Tibial nerve (tissue), 4 donors: ENCODE data around the gene TBC1D1. TPM values are rescaled to one million over a fixed set of nuclear protein-coding genes. Genes with fewer than 3 reads are reported as not detected.

Experiments
- DNase-seq, 2 donors: peaks; one replicate each; pipeline ENCODE4 v3.0.0-alpha.2; 2019; ENCODE audit warnings: low spot score in 2 of 2
- H3K27ac ChIP-seq, 4 donors: fragments of 200-600 bp; sonication (generic) in 3 of 4; one replicate each; pipeline ENCODE4 v1.5.1; 2017 to 2019; ENCODE audit warnings: mild to moderate bottlenecking in 1 of 4
- H3K27me3 ChIP-seq, 2 donors: fragments of 200-600 bp; sonication (generic) in 1 of 2; one replicate each; pipeline versions ENCODE4 v1.5.1 to v1.6.0; 2017 to 2019
- H3K36me3 ChIP-seq, 3 donors: fragments of 200-600 bp; sonication (generic); one replicate each; pipeline ENCODE4 v1.5.1; 2018 to 2019
- H3K4me1 ChIP-seq, 4 donors: fragments of 200-600 bp; sonication (generic) in 3 of 4; one replicate each; pipeline ENCODE4 v1.5.1; 2017 to 2019
- H3K4me3 ChIP-seq, 4 donors: fragments of 200-600 bp; sonication (generic) in 3 of 4; one replicate each; pipeline ENCODE4 v1.5.1; 2017 to 2019; ENCODE audit warnings: mild to moderate bottlenecking in 1 of 4, moderate library complexity in 1 of 4
- H3K9me3 ChIP-seq, 4 donors: fragments of 200-600 bp; sonication (generic) in 3 of 4; one replicate each; pipeline ENCODE4 v1.5.1; 2017 to 2019
- EP300 ChIP-seq, 2 donors: sonication (generic); formaldehyde crosslinking; IDR thresholded peaks; one replicate each; pipeline ENCODE4 v1.6.1; 2017; ENCODE audit warnings: antibody characterized with exemption in 2 of 2, mild to moderate bottlenecking in 1 of 2
- POLR2A ChIP-seq, 2 donors: fragments of 450-650 bp; IDR thresholded peaks; one replicate each; pipeline ENCODE4 v1.6.1; 2017; ENCODE audit warnings: antibody characterized with exemption in 2 of 2, mild to moderate bottlenecking in 2 of 2, moderate library complexity in 2 of 2
- WGBS, 2 donors: methylation state at CpG; one replicate each; pipeline ENCODE4 v1.1.5; 2018; 5-methylcytosine and 5-hydroxymethylcytosine counted together
- total RNA-seq, 4 donors: library from RNA; depleted of rRNA; stranded (reverse); fragments of >200 nt; gene quantifications; one replicate each; pipeline ENCODE4 v1.1.0, GENCODE V29; 2016
- TF ChIP-seq, protein P1 (sequence below), 5 experiments: fragments of 200-600 bp in 3 of 5; fragments of 450-650 bp in 2 of 5; sonication (generic) in 3 of 5; IDR thresholded peaks; one replicate each; pipeline ENCODE4 v1.5.1; 2016 to 2019; ENCODE audit warnings: antibody characterized with exemption in 5 of 5, mild to moderate bottlenecking in 3 of 5, moderate library complexity in 2 of 5

TBC1D1 gene
- total RNA-seq, 4 donors from 2014 or later = 41.6 to 97.8 (median 62.5) TPM

DNA sequence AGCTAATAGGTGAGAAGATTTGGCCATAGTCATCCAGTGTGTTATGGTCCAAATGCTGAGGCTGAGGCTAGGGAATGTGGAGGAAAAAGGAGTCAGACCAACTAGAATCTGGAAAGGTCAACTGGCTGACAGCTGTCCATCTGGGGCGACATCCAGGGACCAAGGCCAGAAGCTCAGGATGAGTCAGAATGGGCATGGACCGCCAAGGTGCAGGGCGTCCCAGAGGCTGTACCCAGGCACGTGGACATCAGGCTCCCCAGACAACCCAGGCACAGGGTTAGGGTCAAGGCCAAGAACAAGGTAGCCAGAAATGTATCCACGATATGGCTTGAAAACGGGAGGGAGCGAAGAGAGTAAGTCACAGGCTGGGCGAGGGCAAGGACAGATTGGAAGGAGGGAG is 43.2 kb downstream of the TBC1D1 start:
- DNase-seq = no peak
- Histone ChIP-seq H3K4me3 (no peak overlapping the region), H3K9me3 (no peaks in the 10 kb centered on the region), H3K4me1 (peaks cover 0 to 18% (median 0%) of the 10 kb centered on the region in 4 donors), H3K27ac (no peak overlapping the region), H3K36me3 (no peaks in the 10 kb centered on the region), H3K27me3 (no peaks in the 10 kb centered on the region)
- WGBS, 2 donors = 94 to 95% methylated on average over 8 of the region's 8 CpGs
- TF ChIP-seq POLR2A (IDR thresholded peaks at IDR 0.05) (no peak), EP300 (IDR thresholded peaks at IDR 0.05) (no peak)
- TF ChIP-seq, protein P1, sequence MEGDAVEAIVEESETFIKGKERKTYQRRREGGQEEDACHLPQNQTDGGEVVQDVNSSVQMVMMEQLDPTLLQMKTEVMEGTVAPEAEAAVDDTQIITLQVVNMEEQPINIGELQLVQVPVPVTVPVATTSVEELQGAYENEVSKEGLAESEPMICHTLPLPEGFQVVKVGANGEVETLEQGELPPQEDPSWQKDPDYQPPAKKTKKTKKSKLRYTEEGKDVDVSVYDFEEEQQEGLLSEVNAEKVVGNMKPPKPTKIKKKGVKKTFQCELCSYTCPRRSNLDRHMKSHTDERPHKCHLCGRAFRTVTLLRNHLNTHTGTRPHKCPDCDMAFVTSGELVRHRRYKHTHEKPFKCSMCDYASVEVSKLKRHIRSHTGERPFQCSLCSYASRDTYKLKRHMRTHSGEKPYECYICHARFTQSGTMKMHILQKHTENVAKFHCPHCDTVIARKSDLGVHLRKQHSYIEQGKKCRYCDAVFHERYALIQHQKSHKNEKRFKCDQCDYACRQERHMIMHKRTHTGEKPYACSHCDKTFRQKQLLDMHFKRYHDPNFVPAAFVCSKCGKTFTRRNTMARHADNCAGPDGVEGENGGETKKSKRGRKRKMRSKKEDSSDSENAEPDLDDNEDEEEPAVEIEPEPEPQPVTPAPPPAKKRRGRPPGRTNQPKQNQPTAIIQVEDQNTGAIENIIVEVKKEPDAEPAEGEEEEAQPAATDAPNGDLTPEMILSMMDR (IDR thresholded peaks at IDR 0.05) = no peak

DNA sequence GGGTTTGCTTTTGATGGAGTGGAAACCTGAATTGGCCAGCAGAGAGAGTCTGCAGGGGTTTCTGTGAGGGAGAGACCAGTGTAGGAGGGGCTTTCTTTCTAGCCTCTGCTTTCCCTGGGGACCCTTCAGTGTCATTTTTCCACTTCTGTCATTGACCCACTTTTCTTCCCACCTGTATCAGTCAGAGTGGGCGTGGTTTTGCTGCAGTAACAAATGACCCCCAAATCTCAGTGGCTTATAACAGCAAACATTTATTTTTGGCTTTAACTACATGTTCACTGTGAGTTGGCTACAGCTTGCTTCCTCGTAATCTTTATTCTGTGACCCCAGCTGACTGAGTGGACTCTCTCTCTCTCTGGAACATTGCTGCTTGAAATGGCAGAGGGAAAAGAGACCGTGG is 43.7 kb downstream of the TBC1D1 start:
- no peak overlapping the region for H3K4me3 ChIP-seq
- DNase-seq = no peak
- peaks cover 0 to 15% (median 0%) of the 10 kb centered on the region in 4 donors for H3K4me1 ChIP-seq
- H3K9me3 ChIP-seq = no peaks in the 10 kb centered on the region
- no peak overlapping the region for H3K27ac ChIP-seq
- no peaks in the 10 kb centered on the region for H3K27me3 ChIP-seq
- 82 to 91% methylated on average over 3 of the region's 3 CpGs for WGBS, 2 donors
- no peaks in the 10 kb centered on the region for H3K36me3 ChIP-seq
- TF ChIP-seq EP300 (IDR thresholded peaks at IDR 0.05) = no peak
- TF ChIP-seq, protein P1 (IDR thresholded peaks at IDR 0.05) = no peak
- TF ChIP-seq POLR2A (IDR thresholded peaks at IDR 0.05) = no peak

DNA sequence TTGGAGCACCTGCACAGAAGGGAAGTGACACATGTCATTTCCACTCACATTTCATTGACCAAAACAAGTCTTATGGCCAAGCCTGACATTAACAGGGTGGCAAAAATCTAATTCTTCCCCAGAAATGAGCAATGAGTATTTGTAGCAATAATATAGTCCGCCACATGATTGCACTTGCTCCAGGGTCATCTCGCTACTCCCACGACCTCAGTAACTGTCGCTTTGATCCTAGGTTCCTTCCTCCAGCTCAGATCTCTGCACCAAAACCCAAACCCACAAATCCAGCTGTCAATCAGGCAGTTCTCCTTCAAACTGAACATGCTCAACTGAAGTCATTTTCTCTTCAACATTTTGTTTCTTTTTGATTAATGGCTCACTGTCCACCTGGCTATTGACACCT is 44.1 kb downstream of the TBC1D1 start:
- WGBS, 2 donors = 73 to 92% methylated on average over 4 of the region's 4 CpGs
- no peak overlapping the region for H3K27ac ChIP-seq
- H3K36me3 ChIP-seq = no peaks in the 10 kb centered on the region
- no peak for DNase-seq
- peaks cover 0 to 15% (median 0%) of the 10 kb centered on the region in 4 donors for H3K4me1 ChIP-seq
- H3K27me3 ChIP-seq = no peaks in the 10 kb centered on the region
- TF ChIP-seq EP300 (IDR thresholded peaks at IDR 0.05) = no peak
- no peak for TF ChIP-seq POLR2A (IDR thresholded peaks at IDR 0.05)
- TF ChIP-seq, protein P1 (IDR thresholded peaks at IDR 0.05) = no peak
- H3K4me3 ChIP-seq = no peak overlapping the region
- no peaks in the 10 kb centered on the region for H3K9me3 ChIP-seq

DNA sequence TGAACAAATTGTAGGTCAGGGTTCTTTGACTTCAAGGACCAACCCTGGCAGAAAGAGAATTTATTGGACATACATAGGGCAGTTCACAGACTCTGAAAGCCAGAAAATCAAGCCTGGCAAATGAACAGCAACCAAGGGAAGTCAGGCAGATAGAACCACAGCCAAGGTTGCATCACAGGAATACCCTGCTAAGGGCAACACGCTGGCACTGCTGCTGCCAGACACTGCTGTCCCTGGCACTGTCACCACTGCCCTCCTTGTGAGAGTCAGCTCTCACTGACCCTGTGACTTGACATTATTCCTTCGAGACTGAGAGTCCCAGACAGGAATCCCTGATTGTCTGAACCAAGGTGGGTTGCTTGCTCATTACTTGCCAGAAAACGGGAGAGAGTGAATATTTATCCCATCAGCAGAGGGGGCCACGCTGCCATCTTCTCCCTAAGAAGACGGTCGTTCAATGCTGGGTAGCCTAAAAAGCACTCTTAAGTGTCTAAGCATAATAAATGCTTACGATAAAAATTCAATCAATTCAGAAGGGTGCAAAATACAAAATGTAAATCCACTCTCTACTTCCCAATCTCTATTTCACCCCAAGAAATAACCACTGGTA is 46.1 kb downstream of the TBC1D1 start:
- H3K27me3 ChIP-seq = no peaks in the 10 kb centered on the region
- H3K9me3 ChIP-seq = no peaks in the 10 kb centered on the region
- H3K4me1 ChIP-seq = peaks cover 0 to 6% (median 0%) of the 10 kb centered on the region in 4 donors
- TF ChIP-seq POLR2A (IDR thresholded peaks at IDR 0.05) (no peak), EP300 (IDR thresholded peaks at IDR 0.05) (no peak)
- TF ChIP-seq, protein P1 (IDR thresholded peaks at IDR 0.05) = no peak
- DNase-seq = no peak
- no peak overlapping the region for H3K4me3 ChIP-seq
- H3K27ac ChIP-seq = no peak overlapping the region
- H3K36me3 ChIP-seq = no peaks in the 10 kb centered on the region
- WGBS, 2 donors = 54 to 64% methylated on average over 7 of the region's 7 CpGs

DNA sequence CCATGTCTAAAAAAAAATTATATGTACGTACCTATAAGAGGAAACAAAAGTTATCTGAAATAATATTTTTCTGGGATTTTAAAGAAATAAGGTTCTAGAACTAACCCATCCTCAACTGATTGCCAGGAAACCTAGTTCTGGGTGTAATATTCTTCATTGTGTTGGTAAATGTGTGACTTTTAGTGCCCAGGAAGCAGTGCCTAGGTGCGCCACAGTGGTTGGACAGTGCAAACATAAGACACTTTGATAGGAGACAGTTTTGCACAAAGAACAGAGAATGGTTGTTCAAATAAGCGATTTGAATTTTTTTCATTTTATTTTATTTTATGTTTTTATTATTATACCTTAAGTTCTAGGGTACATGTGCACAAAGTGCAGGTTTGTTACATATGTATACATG is 47.3 kb downstream of the TBC1D1 start:
- no peak for DNase-seq
- no peaks in the 10 kb centered on the region for H3K27me3 ChIP-seq
- H3K9me3 ChIP-seq = no peaks in the 10 kb centered on the region
- TF ChIP-seq, protein P1 (IDR thresholded peaks at IDR 0.05) = no peak
- TF ChIP-seq EP300 (IDR thresholded peaks at IDR 0.05) (no peak), POLR2A (IDR thresholded peaks at IDR 0.05) (no peak)
- WGBS, 2 donors = 93 to 97% methylated on average over 3 of the region's 3 CpGs
- H3K4me3 ChIP-seq = no peak overlapping the region
- H3K27ac ChIP-seq = no peak overlapping the region
- H3K4me1 ChIP-seq = no peaks in the 10 kb centered on the region
- no peaks in the 10 kb centered on the region for H3K36me3 ChIP-seq
